HTR-8/SVneo (cell line): Measurements from ENCODE around the gene CACNA1C.

Experiments
- DNase-seq: peaks from one replicate; pipeline ENCODE4 v3.0.0; 2011; ENCODE audit warnings: low spot score, mixed read lengths; ENCODE audit not compliant: insufficient read length
- FAIRE-seq: peaks from 2 replicates; lab custom pipeline; 2011; peaks lifted over from hg19 to GRCh38; lab: Jason Lieb, UNC

CACNA1C gene

GRCh38 chr12:2108166-2108565 is 55.4 kb downstream of the CACNA1C start:
- no peak for FAIRE-seq
- no peak for DNase-seq

GRCh38 chr12:2108975-2109671 is 56.3 kb downstream of the CACNA1C start:
- DNase-seq (no peak), FAIRE-seq (no peak)

GRCh38 chr12:2110127-2110526 is 57.3 kb downstream of the CACNA1C start:
- FAIRE-seq, result no peak

DNA sequence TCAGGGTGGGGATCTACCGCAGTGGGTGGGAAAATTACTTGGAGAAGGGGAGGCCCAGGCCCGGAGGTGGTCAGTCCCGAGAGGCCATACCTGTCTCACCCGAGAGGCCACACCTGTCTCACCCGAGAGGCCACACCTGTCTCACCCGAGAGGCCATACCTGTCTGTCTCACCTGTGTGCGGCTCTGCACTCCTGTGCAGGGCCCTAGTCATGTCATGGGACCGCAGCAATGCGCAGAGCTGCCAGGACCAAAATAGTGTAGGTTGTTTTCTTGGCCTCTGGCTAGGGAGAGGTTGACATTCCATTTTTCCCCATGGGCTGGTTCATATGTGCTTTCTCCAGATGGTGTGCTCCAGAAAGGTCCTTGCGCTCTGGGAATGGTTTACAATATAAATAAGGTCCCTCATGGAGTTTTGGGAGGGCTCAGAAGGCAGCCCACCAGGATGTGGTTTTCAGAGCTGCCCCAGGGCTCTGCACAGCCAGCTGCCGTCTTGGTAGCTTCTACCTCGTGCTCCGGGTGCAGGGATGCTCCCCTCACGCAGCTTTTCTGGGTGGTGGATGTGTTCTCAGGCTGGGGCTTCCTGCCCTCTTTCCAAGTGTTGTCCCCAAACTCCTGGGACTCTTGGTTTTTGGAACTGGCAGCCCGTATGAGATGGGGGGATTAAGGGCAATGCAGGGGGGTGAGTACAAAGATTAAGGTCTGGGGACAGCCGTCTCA is 58.2 kb downstream of the CACNA1C start:
- DNase-seq (no peak), FAIRE-seq (no peak)

More at GRCh38 chr12:2110127-2110526, 57.3 kb downstream of the CACNA1C start:
- DNase-seq, result no peak

GRCh38 chr12:2111826-2112225 is 59.0 kb downstream of the CACNA1C start:
- DNase-seq (no peak), FAIRE-seq (no peak)

DNA sequence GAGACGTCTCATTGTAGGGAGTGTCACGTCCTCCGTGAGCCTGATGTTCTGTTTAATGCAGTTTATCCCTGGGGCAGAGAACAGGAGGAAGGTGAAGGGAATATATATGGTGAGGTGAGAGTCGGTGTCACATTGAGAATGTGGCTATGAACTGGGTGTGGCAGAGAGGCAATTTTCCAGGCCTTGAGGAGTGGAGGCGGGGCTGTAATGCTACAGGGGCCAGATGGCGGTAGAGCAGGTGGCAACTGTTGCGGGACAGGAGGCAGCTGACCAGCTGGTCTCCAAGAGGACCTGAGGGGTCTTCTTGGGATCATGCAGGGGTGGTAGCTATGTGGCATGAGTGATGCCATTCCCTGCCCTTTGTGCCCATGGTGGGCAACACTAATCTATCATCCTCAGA is 59.6 kb downstream of the CACNA1C start:
- FAIRE-seq, result no peak
- DNase-seq, result no peak

DNA sequence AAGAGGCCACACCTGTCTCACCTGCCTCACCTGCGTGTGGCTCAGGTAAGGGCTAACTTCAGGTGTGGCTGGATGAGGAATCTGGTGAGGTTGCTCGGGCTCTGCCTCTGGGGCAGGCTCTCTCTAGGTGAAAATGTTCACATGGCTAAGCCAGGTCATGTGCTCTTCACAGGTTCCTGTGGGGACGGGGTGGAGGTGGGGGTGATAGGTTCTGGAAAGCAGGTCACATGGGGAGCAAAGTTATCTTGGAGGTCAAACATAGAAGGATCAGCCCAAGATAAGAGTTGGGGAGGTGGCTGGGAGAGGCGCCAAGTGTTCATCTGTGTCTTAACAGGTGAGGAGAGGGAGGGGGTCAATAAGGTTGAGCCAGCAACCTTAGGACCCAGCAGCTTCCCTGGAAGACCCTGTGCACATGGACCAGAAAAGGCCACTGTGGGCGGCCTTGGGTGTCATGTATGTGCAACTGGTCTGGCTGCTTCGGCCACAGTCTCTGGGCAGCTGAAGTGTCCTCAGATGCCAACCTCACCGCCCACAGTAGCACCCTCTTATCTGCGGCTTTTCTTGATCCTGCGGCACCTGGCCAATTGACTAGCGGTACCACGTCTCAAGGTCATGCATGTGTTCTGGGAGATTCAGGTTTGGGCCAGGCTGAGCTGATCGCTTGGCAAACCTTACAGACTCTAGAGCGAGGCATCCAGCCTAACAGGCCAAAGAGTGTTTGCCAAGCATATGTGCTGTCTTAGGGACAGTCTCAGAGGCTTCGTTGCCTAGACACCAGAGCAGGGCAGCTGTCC is 60.5 kb downstream of the CACNA1C start:
- DNase-seq (no peak), FAIRE-seq (no peak)

DNA sequence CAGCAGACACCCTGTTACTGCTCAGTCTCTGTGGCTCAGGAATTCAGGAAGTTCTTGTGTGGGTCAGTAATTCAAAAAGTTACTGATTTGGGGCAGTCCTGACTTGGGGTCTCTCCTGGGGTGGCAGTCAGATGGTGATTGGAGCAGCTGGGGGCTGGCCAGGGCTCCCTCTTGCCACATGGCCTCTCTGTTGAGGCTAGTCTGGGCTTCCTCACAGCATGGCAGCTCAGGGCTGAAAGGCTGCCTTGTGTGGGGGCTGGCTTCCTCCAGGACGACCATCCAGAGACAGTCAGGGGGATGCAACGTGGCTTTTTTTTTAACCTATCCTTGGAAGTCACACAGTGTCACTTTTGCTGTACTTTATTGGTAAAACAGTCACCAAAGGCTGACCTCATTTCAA is 61.3 kb downstream of the CACNA1C start:
- no peak for DNase-seq
- no peak for FAIRE-seq

- no peak for DNase-seq
- FAIRE-seq, result no peak
These were observed 62.5 kb downstream of the CACNA1C start for GRCh38 chr12:2115101-2115845.

- FAIRE-seq (no peak), DNase-seq (no peak)
These were observed 64.8 kb downstream of the CACNA1C start for GRCh38 chr12:2117541-2117940.

- FAIRE-seq, result peak; percentile 20
- DNase-seq, result no peak
These were observed 65.3 kb downstream of the CACNA1C start for GRCh38 chr12:2118061-2118460.

DNA sequence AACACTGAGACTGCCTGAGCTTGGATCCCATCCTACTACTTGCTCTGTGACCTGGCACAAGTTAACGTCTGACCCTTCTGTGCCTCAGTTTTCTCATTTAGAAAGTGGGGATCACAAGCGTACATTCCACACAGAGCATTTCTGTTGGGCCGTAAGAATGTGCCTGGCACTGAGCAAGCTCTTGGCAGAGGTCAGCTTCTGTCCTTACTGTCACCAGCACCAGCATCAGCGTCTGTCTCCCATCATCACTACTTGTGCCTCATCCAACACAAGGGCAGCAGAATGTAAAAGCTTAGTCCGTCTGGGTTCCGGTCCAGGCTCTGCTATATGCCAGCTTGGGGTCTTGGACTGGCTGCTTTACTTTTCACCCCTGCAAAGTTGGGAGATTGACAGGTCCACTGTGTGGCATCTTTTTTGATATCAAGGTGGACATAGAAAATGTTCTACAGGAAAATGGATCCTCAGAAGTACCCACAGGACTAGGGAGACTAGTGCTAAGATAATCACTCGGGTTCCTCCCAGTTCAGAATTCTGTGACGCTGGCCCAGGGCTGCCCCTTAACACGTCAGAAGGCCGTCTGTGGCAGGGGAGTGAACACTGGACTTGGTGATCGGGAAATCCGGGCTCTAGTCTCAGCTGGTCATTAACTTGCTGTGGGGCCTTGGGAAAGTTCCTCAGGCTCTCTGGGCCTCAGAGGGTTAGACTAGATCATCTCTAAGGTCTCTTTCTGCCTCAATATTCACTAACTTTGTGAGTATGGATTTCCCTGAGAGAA is 65.9 kb downstream of the CACNA1C start:
- FAIRE-seq, result peak; percentile 48
- DNase-seq, result no peak

GRCh38 chr12:2119266-2119665 is 66.5 kb downstream of the CACNA1C start:
- no peak for FAIRE-seq
- DNase-seq, result no peak

- FAIRE-seq (no peak), DNase-seq (no peak)
These were observed 68.4 kb downstream of the CACNA1C start for GRCh38 chr12:2120982-2121758.

DNA sequence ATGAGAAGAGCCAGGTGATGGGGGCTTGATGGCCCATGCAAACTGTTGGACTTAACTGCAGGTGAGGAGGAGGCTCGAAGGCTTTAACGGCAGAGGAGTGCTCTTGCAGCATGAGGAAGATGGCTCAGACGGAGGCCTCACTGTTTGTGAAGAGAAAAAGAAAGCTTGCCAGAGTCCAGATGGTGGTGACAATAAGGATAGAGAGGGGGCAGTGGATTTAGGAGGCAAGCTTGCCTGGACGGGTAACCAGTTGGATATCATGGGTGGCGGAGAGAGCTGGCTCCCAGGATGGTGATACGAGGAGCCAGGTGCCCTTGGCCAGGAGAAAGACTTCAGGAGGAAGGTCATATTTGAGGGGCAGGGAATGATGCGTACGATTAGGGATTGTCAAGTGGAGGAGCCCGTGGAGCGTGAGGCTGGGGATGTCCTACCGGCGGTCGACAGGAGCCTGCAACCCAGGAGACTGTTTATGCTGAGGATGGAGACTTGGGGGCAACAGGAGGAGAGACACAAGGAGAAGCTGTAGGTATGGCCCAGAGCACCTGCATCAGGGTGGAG is 71.8 kb downstream of the CACNA1C start:
- FAIRE-seq (peak; percentile 13), DNase-seq (no peak)

GRCh38 chr12:2125651-2126522 is 73.1 kb downstream of the CACNA1C start:
- DNase-seq, result no peak
- no peak for FAIRE-seq

DNA sequence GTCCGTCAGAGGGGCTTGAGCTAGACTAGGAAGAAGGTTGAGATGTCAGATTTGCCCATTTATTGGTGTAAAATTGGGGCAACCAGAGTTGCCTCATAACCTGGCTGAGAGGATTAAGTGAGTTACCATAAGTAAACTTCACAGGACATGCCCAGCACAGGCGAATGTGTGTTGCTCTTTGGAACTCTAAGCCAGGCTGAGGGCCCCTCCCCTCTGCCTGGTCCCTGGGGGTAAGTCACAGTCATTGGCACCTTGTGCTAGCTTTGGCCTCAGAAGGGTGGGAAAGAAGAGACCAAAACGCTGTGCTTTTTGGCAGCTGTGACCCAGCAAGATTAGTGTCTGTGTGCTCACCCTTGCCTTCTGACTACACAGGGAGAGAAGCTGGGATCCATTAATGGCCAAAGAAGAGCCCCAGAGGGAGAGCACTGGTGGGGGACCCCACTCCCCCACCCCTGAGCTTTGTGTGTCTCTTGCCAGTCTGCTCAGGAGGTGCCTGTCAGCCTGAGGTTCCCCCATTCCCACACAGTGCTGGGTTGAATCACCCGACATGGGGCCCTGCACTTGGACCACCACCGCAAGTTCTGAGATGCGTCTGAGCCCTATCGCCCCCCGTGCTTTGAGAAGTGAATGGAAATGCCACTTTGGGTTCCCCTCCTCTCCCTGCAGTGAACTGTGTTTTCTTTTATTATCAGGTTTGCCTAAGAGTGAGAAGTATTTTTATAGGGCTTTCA is 74.1 kb downstream of the CACNA1C start:
- DNase-seq (no peak), FAIRE-seq (no peak)
